ENCODE data around the gene OR7G3.

OR7G3 gene

DNA sequence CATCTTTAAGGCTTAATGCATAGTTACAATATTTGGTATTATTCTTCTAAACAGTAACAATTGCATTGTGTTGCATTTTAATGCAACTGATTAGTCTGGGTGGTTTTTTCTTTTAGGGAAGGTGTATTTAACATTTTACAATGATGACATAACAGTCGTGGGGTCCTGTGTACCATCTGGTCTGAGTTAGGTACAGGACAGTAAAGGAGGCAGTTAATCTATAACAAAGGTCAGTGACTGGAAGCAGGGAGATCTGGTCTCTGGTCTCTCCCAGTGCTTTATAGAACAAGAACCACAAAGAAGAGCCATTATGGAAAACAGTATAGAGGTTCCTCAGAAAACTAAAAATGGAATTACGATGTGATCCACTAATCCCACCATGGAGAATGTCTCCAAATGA lies 16.8 kb downstream of the OR7G3 start:
- no peak overlapping the region for H3K27ac ChIP-seq
- TF ChIP-seq CTCF (conservative IDR thresholded peaks at IDR 0.05) = no peak

- H3K27ac ChIP-seq = no peak within 1 kb of the TSS
- no peak for TF ChIP-seq CTCF (conservative IDR thresholded peaks at IDR 0.05)
Measured at GRCh38 chr19:9107375-9107774, 19.4 kb downstream of the OR7G3 start, which contains the start of gene OR7G2. TSS of gene OR7G2 (minus strand) at chr19:9107475. CDS start at chr19:9103243, 4,232 bp downstream.

DNA sequence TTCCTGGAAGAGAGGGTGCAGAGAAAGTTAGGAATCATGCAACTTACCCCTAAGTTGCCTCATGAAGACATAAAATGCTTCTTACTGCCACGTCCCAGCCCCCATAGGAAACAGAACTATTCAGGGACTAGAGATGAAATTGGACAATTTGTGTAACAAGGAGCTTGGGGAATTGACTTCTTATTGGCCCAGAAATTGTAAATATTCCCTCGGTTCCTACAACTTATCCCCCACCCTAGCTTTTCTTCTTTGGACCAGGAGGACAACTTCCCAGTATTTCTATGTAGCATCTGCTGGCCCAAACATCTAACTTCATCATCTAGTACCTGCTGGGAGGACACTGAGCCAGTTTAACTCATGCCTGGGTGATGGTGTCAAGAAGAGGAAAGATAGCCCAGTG lies 40.0 kb downstream of the OR7G3 start, which contains the start of gene OR1M1:
Gene OR1M1, plus strand, starts transcription at position 301 of the 400 bp plus-strand sequence. CDS start 6,184 bp downstream, outside the sequence.
- TF ChIP-seq CTCF (conservative IDR thresholded peaks at IDR 0.05) = no peak
- no peak within 1 kb of the TSS for H3K27ac ChIP-seq

GRCh38 chr19:9078651-9079050 lies 48.1 kb downstream of the OR7G3 start:
- H3K27ac ChIP-seq = no peak overlapping the region
- TF ChIP-seq CTCF (conservative IDR thresholded peaks at IDR 0.05) = no peak

DNA sequence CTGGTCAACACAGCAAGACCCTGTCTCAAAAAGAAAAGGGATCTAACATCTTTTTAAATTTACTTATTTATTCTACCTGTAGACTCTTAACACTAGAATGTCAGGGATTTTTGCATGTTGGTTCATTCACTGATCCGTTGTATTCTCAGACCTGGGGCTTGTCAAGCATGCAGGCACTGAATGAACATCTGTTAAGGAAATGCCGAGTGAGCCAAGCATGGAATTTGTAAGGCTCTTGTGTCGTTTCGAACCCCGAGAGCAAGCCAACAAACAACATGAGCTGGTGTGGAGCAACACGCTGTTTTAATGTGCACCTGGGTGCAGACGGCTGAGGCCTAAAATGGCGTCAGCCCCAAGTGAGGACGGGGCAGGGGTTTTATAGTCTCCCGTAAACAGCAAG lies 49.8 kb downstream of the OR7G3 start:
- no peak for TF ChIP-seq CTCF (conservative IDR thresholded peaks at IDR 0.05)
- no peak overlapping the region for H3K27ac ChIP-seq

Measured in VCaP (cell line).